ENCODE data around the gene CARMIL1.
"Not testable (repeated sequence)": the region's sequence is repeated elsewhere in the genome, so short reads cannot be mapped to it uniquely, and the experiment has no call there.

Gene CARMIL1

DNA sequence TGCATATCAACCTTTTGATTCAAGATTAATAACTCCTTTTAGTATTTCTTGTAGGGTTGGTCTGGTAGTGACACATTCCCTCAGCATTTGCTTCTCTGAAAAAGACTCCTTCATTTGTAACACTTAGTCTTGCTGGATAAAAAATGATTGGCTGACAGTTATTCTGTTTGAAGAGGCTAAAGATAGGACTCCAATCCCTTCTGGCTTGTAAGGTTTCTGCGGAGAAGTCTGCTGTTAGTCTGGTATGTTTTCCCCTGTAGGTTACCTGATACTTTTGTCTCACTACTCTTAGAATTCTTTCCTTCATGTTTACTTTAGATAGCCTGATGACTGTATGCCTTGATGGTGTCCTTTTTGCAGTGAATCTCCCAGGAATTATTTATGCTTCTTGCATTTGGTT, 96.0 kb downstream of the CARMIL1 start:
- no peak for DNase-seq

DNA sequence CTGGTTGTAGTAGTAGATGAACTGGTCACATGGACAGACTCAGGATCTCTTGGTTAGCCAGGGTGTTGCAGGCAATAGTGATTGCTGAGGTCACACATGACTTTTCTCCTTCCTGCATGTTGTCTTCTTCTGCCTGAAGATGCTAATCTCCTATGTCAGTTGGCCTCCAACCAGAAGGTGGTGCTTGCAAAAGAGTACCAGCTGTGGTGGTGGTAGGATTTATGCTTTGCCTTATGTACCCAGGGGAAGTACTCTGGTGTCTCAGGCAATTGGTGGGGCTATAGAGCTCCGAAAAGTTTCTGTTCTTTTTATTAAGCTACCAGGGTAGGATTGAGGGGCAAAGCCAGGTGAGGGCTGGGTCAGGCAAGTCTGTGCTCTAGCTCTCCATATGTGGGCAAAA, 98.5 kb downstream of the CARMIL1 start:
- no peak for DNase-seq

DNA sequence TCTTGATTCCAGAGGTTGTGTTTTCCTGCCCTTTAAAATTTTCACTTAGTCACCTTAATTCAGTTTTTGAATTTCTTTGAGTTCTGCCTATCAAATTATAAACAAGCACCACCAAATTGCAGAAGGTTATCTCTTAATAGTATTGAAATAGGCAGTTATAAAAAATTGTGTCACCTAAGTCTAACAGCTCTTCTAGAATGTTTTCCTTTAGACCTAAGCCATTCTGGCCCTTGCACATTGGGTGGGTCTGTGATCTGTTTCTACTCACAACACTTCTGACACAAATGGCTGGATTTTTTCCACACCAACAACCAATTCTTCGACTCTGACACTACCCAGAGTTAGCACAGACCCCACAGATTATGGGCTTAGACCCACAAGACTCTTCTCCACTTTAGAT, 101.9 kb downstream of the CARMIL1 start:
- DNase-seq: no peak

- not testable (repeated sequence) for DNase-seq
Observed at GRCh38 chr6:25382476-25382875, 103.3 kb downstream of the CARMIL1 start.

DNA sequence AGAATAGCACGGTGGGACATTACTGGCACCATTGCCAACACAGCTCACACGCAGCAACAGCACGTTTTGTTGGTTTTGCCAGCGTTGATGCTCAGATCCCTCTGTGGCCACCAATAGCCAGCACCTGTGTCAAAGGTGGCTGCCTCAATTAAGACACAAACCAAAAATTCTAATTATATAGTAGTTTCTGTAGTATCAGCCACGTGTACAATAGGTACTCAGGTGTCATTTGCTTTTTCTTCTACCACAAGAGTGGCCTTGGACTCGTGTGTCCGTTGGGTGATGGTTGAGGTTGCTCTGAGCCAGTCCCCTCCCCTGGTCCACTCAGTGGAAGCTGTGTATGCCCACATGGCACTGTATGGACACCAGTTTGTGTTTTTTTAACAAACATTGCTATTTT, 105.1 kb downstream of the CARMIL1 start:
- DNase-seq: no peak

- DNase-seq: no peak
Observed at GRCh38 chr6:25384967-25385366, 105.8 kb downstream of the CARMIL1 start.

DNA sequence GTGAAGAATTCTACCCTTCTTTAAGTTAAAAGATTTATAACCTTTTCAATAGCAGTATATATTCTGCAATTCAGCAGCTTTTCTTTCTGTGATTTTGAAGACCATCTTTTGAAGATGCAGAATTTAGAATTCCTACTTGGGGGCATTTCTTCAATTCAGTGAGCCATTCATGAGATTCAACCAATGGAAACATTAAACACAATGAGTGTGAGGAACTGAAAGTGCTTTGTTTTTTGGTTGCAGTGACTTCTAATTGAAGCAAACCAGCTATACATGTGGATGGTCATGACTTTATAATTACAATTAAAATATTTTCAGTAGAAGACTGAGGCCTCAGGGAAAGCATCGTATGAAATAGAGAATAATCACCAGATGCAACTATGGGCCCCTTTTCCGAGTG, 108.3 kb downstream of the CARMIL1 start:
- no peak for DNase-seq

DNA sequence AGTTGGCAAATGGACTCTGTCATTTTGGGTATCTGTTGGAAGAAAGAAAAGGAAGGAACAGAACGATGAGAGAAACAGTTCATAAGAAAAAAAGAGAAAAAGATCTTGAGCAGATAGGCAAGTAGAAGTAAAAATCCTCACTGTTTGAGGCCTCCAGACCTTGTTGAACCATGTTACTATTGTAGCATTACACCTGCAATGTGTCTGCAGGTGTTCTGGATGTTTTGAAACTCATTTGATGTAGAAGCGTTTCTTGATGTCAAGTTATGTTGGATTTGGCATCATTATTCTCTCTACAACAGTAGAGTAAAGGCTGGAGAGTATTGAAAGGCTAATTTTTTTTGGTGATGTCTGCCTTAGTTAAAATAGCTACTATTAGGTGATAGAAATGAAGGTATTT, 108.7 kb downstream of the CARMIL1 start:
- no peak for DNase-seq

- DNase-seq: no peak
Observed at GRCh38 chr6:25388776-25389175, 109.6 kb downstream of the CARMIL1 start.

DNA sequence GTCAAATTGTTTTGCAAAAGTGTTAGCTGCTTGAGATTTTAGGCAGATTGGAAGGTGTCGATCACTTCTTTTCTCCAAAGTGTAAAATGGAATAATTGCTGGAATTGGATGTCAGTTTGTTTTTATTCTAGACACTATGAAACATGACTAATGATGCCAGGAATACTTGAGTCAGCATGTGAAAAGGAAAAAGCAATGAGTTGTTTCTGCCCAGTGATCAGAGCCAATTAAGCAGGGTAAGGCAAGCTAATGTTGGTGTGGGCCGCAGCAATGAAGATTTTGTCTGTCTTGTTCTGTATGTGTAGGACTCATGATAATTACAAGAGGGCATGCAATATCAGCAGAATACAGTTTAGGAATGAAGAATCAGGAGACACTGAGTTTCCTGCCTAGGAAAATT, 110.3 kb downstream of the CARMIL1 start:
- no peak for DNase-seq

- DNase-seq: no peak
Observed at GRCh38 chr6:25392372-25392771, 113.2 kb downstream of the CARMIL1 start.

GRCh38 chr6:25395731-25396130, 116.6 kb downstream of the CARMIL1 start:
- DNase-seq: no peak

- no peak for DNase-seq
Observed at GRCh38 chr6:25397406-25397805, 118.2 kb downstream of the CARMIL1 start.

GRCh38 chr6:25399885-25400284, 120.7 kb downstream of the CARMIL1 start:
- DNase-seq: no peak

DNA sequence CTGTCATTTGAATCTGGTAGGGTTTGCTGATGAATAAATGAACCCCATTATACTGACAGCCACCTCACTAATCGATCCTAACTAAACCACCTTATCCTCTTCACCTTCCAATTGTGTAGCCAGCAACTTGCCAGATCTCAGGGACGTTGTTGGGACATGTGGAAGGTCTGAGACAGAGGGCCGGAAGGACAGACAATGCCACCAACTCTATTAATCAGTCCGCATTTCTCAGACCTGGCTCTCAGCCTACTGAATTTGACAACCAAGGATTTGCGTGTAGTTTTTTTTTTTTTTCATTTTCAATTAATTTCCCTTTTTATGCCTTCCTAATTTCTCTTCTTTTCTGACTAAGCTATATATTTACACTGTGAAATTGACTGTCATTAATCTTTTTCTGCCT, 122.5 kb downstream of the CARMIL1 start:
- DNase-seq: no peak

DNA sequence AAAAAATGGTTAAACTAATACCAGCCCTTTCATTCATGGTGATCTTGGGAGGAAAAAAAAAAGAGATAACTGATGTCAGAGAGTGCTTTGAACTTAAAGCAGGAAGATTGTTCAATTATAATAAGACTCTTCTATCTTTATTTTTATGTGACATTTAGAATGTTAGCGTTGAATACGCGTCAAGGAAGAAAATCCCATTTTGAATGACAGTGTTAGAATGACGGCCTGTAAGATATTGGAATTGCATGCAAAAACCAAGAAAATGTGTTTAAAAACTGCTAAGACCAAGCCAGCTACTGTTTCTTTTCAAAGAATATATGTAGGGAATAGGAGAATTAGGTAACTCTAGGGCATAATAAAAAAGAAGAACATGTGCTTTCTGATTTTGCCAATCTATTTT, 123.0 kb downstream of the CARMIL1 start:
- DNase-seq: no peak

GRCh38 chr6:25403150-25403549, 124.0 kb downstream of the CARMIL1 start:
- DNase-seq: no peak

DNA sequence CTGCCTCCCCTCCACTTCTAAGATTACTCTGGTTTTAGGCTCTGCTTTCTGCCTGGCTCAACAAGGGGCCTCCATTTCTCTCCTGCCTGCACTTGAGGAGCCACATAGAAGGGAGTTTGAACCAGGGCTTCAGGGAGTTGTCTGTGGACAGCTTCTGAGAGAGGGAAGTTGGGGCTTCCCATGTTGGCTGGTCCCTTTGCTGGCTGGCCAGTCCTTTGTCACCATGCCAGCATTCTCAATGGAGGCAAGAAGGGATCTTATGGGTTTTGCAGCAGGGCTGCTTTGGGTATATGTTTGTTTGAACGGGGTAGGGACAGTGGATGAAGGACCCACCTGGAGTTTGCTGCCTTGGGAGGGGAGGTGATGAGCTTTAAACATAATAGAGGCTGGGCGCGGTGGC, 124.9 kb downstream of the CARMIL1 start:
- DNase-seq: no peak

- peak; percentile 37 for DNase-seq
Observed at GRCh38 chr6:25404693-25405169, 125.6 kb downstream of the CARMIL1 start.

DNA sequence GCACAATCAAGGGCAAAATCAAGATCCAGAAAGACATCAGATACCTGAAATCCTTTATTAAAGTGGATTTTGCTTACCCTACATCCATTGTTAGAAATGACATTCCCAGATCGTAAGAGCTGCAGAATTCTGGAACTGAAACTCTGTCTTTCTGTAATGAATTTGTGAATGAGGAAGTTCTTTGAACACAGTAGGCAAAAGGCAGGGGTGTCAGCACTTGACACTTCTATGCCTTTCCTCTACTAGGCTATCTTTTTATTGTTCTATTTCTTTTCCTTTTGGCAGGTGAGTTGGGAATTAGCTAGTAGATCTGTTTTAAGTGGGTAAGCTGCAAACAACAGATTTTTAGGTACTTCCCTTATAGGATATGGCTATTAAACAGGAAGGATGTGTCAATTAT, 126.3 kb downstream of the CARMIL1 start:
- DNase-seq: no peak

DNA sequence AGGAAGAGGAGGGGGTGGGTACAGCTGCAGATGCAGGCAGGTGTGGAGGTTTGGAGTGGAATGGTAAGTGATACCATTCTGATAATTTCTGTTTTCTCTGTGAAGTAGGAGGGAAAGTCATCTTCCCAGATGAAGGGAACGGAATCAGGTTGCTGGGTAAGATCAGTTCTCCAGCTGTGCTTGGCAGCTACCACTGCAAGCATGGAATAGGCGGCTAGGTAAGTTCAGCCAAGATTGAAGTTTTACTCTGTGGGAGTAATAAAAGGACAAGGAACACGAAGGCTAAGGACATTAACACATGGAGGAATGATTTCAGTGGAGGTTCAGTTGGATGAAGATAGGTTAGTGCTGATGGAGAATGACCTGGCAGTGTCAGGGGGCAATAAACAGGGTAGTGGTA, 128.3 kb downstream of the CARMIL1 start:
- no peak for DNase-seq

DNA sequence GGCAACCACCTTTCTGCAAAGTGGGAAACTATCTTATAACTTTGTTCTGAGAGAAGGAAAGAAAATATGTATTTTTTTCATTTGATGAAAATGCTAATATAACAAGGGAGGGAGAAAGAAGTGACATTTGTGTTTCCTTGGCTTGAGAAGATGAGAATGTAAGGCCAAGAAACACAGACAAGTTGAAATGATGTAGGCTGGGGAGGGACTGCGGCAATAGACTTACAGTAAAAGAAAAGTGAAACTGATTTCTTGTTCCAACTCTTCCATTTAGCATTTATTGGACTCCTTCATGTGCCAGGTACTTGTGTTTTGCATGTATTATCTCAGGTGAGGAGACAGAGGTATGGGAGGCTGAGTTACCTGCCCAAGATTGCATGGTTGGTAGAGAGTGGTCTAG, 130.9 kb downstream of the CARMIL1 start:
- DNase-seq: no peak

DNA sequence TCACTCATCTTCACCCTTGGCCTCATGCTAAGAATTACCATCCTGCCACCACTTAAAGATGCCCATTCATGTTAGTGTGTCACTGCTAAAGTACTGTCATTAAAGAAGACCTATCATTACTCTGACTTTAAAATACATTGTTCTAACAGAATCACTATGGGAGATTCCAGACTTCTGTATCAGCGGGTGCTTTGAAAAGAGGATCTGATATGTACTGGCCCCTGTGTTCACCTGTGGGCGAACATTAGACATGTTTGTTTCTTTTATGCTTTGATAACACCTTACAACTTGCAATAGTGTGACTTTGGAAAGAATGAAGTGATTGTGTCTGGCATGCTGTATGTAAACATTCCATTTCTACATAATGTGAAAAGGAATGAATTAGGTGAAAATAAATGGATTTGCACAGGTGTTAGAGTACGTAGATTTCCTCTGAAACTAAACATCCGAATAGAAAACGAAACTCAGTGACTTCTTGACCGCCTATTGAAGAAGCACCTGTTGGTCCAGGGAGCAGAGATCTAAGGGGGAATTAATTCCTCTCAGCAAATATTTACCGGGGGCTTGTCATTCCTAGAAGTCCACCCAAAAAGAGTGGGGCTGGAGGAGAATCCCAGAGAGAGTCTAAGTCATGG, 132.3 kb downstream of the CARMIL1 start:
- DNase-seq: no peak

GRCh38 chr6:25413207-25413905, 134.2 kb downstream of the CARMIL1 start:
- DNase-seq: no peak

DNA sequence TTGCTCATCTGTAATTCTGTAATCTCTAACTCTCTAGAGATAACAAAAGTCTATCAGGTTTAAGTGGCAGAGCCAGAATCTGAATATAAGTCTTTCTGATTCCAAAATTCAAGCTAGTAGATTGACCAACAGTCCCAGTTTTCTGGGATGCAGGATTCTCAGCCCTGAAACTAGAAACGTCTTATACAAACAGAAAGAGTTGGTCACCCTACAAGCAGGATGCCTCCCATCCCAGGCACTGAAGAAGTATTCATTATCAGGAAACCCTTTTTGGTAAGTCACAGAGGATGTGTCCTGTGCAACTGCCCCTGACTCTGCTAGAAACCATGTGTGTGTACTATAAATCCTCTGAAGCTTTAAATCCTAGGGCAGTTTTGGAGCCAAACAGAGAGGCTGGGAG, 135.0 kb downstream of the CARMIL1 start:
- DNase-seq: no peak
